IMR-90 (cell line): ENCODE data around the gene ERC2.

Source experiments
- CEBPB ChIP-seq: IDR thresholded peaks from 2 replicates; pipeline ENCODE4 v1.6.1; 2012; ENCODE audit warnings: low read depth, low read length, improper control_type of control experiment
- MAFK ChIP-seq: IDR thresholded peaks from 2 replicates; pipeline ENCODE4 v1.6.1; 2012; ENCODE audit warnings: low read depth, low read length, improper control_type of control experiment
- POLR2A ChIP-seq: IDR thresholded peaks from 2 replicates; pipeline ENCODE4 v1.6.1; 2012; ENCODE audit warnings: mild to moderate bottlenecking, low read depth, low read length
- RFX5 ChIP-seq: IDR thresholded peaks from 2 replicates; pipeline ENCODE4 v1.8.0; 2012; ENCODE audit warnings: low read depth, mild to moderate bottlenecking, low read length, moderate library complexity
- SMC3 ChIP-seq: fragments of 150-350 bp; IDR thresholded peaks from 2 replicates; pipeline ENCODE4 v1.6.1; 2016; ENCODE audit warnings: low read depth, mild to moderate bottlenecking, antibody characterized with exemption, low read length, moderate library complexity
- TF ChIP-seq, protein P1 (sequence below): conservative IDR thresholded peaks from 2 replicates; pipeline ENCODE4 v1.5.1; 2012; ENCODE audit warnings: mild to moderate bottlenecking, low read depth, low read length, improper control_type of control experiment
- TF ChIP-seq, protein P2 (sequence below): fragments of 150-350 bp; IDR thresholded peaks from 2 replicates; pipeline ENCODE4 v1.6.1; 2017; ENCODE audit warnings: mild to moderate bottlenecking, antibody characterized with exemption, low read length, low read depth

DNA sequence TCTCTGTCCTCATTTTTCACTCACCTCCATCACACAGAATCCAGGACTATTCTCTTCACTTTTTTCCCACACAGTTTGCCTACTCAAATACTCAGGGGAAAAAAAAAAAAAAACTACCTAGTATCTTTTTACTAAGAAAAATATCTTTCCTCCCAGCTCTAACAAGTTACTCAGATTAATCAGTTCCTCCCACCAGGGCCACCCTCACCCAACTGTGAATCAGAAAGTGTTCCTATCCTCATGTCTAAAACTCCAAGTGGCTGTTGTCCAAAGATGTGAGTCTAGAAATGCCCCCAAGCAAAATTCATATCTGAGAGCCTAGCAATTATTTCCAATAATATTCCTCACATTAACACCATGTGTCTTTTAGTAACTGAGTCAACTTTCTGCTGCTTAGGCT is 268.0 kb downstream of the ERC2 start:
- TF ChIP-seq POLR2A (no peak), RFX5 (no peak), CEBPB (no peak), SMC3 (no peak), MAFK (no peak)
- TF ChIP-seq, protein P1, sequence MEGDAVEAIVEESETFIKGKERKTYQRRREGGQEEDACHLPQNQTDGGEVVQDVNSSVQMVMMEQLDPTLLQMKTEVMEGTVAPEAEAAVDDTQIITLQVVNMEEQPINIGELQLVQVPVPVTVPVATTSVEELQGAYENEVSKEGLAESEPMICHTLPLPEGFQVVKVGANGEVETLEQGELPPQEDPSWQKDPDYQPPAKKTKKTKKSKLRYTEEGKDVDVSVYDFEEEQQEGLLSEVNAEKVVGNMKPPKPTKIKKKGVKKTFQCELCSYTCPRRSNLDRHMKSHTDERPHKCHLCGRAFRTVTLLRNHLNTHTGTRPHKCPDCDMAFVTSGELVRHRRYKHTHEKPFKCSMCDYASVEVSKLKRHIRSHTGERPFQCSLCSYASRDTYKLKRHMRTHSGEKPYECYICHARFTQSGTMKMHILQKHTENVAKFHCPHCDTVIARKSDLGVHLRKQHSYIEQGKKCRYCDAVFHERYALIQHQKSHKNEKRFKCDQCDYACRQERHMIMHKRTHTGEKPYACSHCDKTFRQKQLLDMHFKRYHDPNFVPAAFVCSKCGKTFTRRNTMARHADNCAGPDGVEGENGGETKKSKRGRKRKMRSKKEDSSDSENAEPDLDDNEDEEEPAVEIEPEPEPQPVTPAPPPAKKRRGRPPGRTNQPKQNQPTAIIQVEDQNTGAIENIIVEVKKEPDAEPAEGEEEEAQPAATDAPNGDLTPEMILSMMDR, result no peak
- TF ChIP-seq, protein P2, sequence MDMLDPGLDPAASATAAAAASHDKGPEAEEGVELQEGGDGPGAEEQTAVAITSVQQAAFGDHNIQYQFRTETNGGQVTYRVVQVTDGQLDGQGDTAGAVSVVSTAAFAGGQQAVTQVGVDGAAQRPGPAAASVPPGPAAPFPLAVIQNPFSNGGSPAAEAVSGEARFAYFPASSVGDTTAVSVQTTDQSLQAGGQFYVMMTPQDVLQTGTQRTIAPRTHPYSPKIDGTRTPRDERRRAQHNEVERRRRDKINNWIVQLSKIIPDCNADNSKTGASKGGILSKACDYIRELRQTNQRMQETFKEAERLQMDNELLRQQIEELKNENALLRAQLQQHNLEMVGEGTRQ, result no peak
